GM12891 (cell line): ENCODE data around the gene CTNNA3.
"Not testable (repeated sequence)": the region's sequence is repeated elsewhere in the genome, so short reads cannot be mapped to it uniquely, and the experiment has no call there.

ENCODE experiments used
- DNase-seq: peaks from one replicate; pipeline ENCODE4 v3.0.0; 2011; ENCODE audit warnings: low spot score; ENCODE audit not compliant: insufficient read length
- FAIRE-seq: peaks from 2 replicates; lab custom pipeline; 2011; peaks lifted over from hg19 to GRCh38; lab: Jason Lieb, UNC
- PAX5 ChIP-seq: IDR thresholded peaks from 2 replicates; pipeline ENCODE4 v1.6.1; 2011; ENCODE audit warnings: low read length, moderate library complexity, mild to moderate bottlenecking; ENCODE audit not compliant: insufficient read depth, severe bottlenecking
- POLR2A ChIP-seq: IDR thresholded peaks from 2 replicates; pipeline ENCODE4 v1.6.1; 2011; ENCODE audit warnings: low read depth, low read length, control low read depth
- POLR2AphosphoS5 ChIP-seq: IDR thresholded peaks from 2 replicates; pipeline ENCODE4 v1.6.1; 2011; ENCODE audit warnings: low read depth, low read length, control low read depth
- POU2F2 ChIP-seq: IDR thresholded peaks from 2 replicates; pipeline ENCODE4 v1.6.1; 2011; ENCODE audit warnings: low read depth, mild to moderate bottlenecking, control low read depth, low read length, moderate library complexity
- SPI1 ChIP-seq: IDR thresholded peaks from 2 replicates; pipeline ENCODE4 v1.6.1; 2011; ENCODE audit warnings: low read depth, low read length, control low read depth
- TAF1 ChIP-seq: IDR thresholded peaks from 2 replicates; pipeline ENCODE4 v1.6.1; 2011; ENCODE audit warnings: low read depth, low read length, control low read depth

The CTNNA3 gene

GRCh38 chr10:67402620-67403019 lies 293.4 kb downstream of the CTNNA3 start:
- TF ChIP-seq SPI1: no peak
- no peak for TF ChIP-seq POU2F2
- TF ChIP-seq POLR2A: no peak
- TF ChIP-seq POLR2AphosphoS5: no peak
- TF ChIP-seq TAF1: no peak
- no peak for TF ChIP-seq PAX5
- FAIRE-seq (no peak), DNase-seq (no peak)

- no peak for DNase-seq
- FAIRE-seq: no peak
- no peak for TF ChIP-seq POU2F2
- TF ChIP-seq POLR2AphosphoS5: no peak
These were observed 294.3 kb downstream of the CTNNA3 start for GRCh38 chr10:67401711-67402110.

GRCh38 chr10:67386841-67387533 lies 309.0 kb downstream of the CTNNA3 start:
- FAIRE-seq, DNase-seq: not testable (repeated sequence)

- FAIRE-seq (no peak), DNase-seq (no peak)
- TF ChIP-seq POLR2AphosphoS5 (no peak), POLR2A (no peak)
These were observed 309.7 kb downstream of the CTNNA3 start for GRCh38 chr10:67386260-67386659.

DNA sequence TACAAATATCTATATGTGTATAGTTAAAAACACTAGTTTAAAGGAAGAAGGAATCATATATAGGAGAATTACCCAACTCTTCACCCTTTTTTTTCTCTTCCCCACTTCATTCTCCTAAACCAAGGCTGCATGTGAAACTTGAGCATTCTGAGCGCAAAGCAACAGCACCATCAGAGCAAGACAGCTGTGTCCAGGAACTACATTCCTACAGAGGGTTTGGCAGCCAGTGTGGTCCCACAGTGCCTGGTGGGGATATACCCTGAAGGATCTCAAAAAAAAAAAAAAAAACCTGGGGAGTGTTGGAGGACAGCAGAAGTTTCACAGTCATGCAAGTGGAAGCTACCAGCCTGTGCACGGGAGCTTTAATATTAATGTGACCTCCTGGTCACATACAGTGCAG lies 310.4 kb downstream of the CTNNA3 start:
- FAIRE-seq: no peak
- no peak for TF ChIP-seq POLR2A
- TF ChIP-seq TAF1: no peak
- no peak for TF ChIP-seq POU2F2
- no peak for TF ChIP-seq PAX5
- no peak for TF ChIP-seq POLR2AphosphoS5
- no peak for TF ChIP-seq SPI1
- DNase-seq: no peak

DNA sequence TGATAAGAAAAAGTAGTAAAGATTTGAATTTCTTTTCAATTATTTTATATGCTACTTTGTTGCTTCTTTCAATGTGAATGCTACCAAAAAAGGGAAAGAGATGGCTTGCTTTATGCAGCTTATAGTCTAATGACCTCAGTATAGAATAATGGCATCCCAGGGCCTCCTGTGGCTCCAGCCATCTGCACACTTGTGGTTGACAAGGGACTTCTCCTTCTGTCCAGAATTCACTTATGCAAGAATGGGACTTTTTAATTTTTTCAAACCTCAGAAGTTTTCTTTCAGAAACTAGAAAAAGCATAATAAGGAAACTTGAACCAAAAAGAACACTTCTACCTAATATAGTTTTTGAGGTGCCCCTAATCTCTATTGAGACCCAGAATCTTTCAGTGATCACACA lies 310.9 kb downstream of the CTNNA3 start:
- no peak for TF ChIP-seq POLR2AphosphoS5
- no peak for TF ChIP-seq PAX5
- TF ChIP-seq POU2F2: no peak
- TF ChIP-seq SPI1: no peak
- no peak for FAIRE-seq
- DNase-seq: no peak

GRCh38 chr10:67331121-67331910 lies 364.7 kb downstream of the CTNNA3 start:
- DNase-seq: no peak
- no peak for TF ChIP-seq TAF1
- no peak for TF ChIP-seq POU2F2
- no peak for TF ChIP-seq PAX5
- no peak for TF ChIP-seq POLR2A
- TF ChIP-seq SPI1: no peak
- no peak for TF ChIP-seq POLR2AphosphoS5
- FAIRE-seq: no peak

DNA sequence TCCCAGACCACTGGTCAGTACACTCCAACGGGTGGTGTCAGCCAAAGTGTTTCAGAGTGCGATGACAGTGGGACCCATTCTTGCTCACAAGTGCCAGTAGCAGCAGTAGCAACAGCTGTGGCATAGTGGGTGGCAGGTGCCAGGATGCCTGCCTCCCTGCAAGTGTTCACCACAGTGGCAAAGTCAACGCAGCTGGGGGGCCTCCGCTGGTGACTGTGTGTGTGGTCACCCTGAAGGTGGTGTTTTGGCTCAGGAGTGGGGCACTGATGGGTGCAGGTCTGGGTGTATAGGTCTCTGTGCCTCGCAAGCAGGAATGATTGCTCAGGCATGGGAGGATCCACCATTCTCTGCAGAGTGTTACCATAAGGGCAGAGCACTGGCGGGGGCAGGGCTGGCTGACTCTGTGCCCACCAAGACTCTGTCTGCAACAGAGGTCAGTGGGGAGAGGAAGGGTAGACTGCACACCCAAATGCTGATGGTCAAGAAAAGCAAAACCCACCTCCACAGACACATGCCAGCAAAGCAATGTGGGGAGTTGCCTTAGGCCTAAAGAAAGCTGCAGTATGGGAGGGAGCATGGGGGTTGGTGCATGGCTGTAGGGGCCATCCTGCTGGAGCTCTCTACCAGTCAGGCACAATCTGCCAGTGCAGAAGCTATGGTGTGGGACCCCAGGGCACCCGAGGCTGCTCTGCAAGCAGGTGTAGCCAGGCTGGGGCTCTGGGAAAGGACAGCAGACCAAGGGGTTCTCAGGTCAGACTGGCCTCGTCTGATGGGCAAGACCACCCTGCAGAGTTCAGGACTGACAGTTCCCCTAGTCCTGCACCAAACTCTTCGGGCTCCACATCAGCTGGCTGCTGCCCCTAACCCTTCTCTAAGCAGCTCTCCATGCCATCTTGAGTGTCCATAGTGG lies 368.1 kb downstream of the CTNNA3 start:
- FAIRE-seq: no peak
- TF ChIP-seq POLR2AphosphoS5 (no peak), POLR2A (no peak)
- no peak for DNase-seq

DNA sequence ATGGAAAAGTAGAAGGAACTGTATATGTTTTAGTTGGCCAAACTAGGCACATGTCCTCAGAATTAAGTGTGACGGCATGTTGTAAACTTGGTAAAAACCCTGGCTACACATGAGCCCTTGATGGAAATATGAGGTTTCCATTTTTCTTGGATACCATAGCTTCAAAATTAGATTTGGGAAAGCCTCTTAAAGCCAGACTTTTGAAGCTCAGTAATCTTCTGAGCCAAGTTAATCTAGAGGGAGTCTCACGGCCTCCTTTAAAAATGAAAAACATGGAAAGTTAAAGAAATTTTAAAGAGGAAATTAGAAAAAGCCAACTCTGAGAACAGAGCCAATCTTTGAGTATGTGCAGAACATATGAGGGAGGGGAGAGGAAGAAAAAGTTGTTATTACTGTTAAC lies 376.0 kb downstream of the CTNNA3 start:
- TF ChIP-seq POU2F2 (no peak), POLR2AphosphoS5 (no peak)
- FAIRE-seq: no peak
- DNase-seq: no peak

- no peak for FAIRE-seq
- no peak for DNase-seq
- TF ChIP-seq POU2F2 (no peak), TAF1 (no peak), SPI1 (peak; percentile 39), PAX5 (no peak), POLR2A (no peak), POLR2AphosphoS5 (no peak)
These were observed 387.1 kb downstream of the CTNNA3 start for GRCh38 chr10:67308912-67309311.
